NCI-H1417 (cell line): ENCODE measurements around the gene TMEM184B.

Experiments
- DNase-seq, 3 experiments: peaks; one replicate each; lab custom pipeline; 2025; lab: John Stamatoyannopoulos, UW

Gene TMEM184B

GRCh38 chr22:38308791-38309498 is 36.1 kb upstream of the TMEM184B start:
- DNase-seq: no peak

- peak in 2 of 3 experiments; percentile 15 to 42 for DNase-seq
Observed at GRCh38 chr22:38305471-38306448, 33.0 kb upstream of the TMEM184B start.

GRCh38 chr22:38304526-38304925 is 31.7 kb upstream of the TMEM184B start:
- DNase-seq: no peak

GRCh38 chr22:38303974-38304373 is 31.2 kb upstream of the TMEM184B start:
- no peak for DNase-seq

- no peak for DNase-seq
Observed at GRCh38 chr22:38302906-38303305, 30.1 kb upstream of the TMEM184B start.

- DNase-seq: no peak
Observed at GRCh38 chr22:38300946-38301345, 28.1 kb upstream of the TMEM184B start.

- no peak for DNase-seq
Observed at GRCh38 chr22:38300197-38300945, 27.6 kb upstream of the TMEM184B start.

- no peak for DNase-seq
Observed at GRCh38 chr22:38299770-38300102, 26.9 kb upstream of the TMEM184B start.

- no peak for DNase-seq
Observed at GRCh38 chr22:38298312-38299005, 25.6 kb upstream of the TMEM184B start.

GRCh38 chr22:38296372-38296771 is 23.6 kb upstream of the TMEM184B start:
- DNase-seq: no peak

- DNase-seq: no peak
Observed at GRCh38 chr22:38295863-38296262, 23.1 kb upstream of the TMEM184B start.

GRCh38 chr22:38295339-38295738 is 22.5 kb upstream of the TMEM184B start:
- no peak for DNase-seq

- no peak for DNase-seq
Observed at GRCh38 chr22:38294193-38294592, 21.4 kb upstream of the TMEM184B start.

GRCh38 chr22:38292694-38293093 is 19.9 kb upstream of the TMEM184B start:
- DNase-seq: no peak

- DNase-seq: peak in 2 of 3 experiments; percentile 55 to 76
Observed at GRCh38 chr22:38291201-38291777, 18.5 kb upstream of the TMEM184B start.

GRCh38 chr22:38290347-38290746 is 17.5 kb upstream of the TMEM184B start:
- DNase-seq: peak in 2 of 3 experiments; percentile 36 to 71

GRCh38 chr22:38289583-38290082 is 16.8 kb upstream of the TMEM184B start:
- DNase-seq: no peak

GRCh38 chr22:38286915-38287669 is 14.3 kb upstream of the TMEM184B start:
- DNase-seq: no peak

- no peak for DNase-seq
Observed at GRCh38 chr22:38285018-38285417, 12.2 kb upstream of the TMEM184B start.

- no peak for DNase-seq
Observed at GRCh38 chr22:38284042-38284402, 11.2 kb upstream of the TMEM184B start.

GRCh38 chr22:38282397-38282796 is 9.6 kb upstream of the TMEM184B start:
- no peak for DNase-seq
